Mesendoderm (in vitro differentiated cells): ENCODE measurements around the gene POLR2E.
"Not testable (repeated sequence)": the region's sequence is repeated elsewhere in the genome, so short reads cannot be mapped to it uniquely, and the experiment has no call there.

Experiments
- DNase-seq: peaks from one replicate; pipeline ENCODE4 v3.0.0; 2013
- H2AK5ac ChIP-seq: 2 replicates; pipeline ENCODE4 v1.6.1; 2013; ENCODE audit warnings: low read length, inconsistent platforms
- H2BK120ac ChIP-seq: 2 replicates; pipeline ENCODE4 v1.6.1; 2013; ENCODE audit warnings: low read depth, mild to moderate bottlenecking, low read length, moderate library complexity, mixed read lengths
- H2BK15ac ChIP-seq: replicated peaks from 2 replicates; pipeline ENCODE4 v1.6.1; 2013; ENCODE audit warnings: low read depth, mild to moderate bottlenecking, moderate library complexity
- H2BK5ac ChIP-seq: 2 replicates; pipeline ENCODE4 v1.6.1; 2013; ENCODE audit warnings: low read length, inconsistent platforms
- H3K18ac ChIP-seq: 2 replicates; pipeline ENCODE4 v1.6.1; 2013; ENCODE audit warnings: mild to moderate bottlenecking, low read length, mixed read lengths
- H3K23ac ChIP-seq: one replicate; pipeline ENCODE4 v1.6.1; 2013; ENCODE audit warnings: low read length
- H3K27ac ChIP-seq: 2 replicates; pipeline ENCODE4 v1.5.1; 2013; ENCODE audit warnings: low read depth, mild to moderate bottlenecking, inconsistent platforms, low read length, moderate library complexity
- H3K27me3 ChIP-seq: 2 replicates; pipeline ENCODE4 v1.6.1; 2013; ENCODE audit warnings: low read length, control low read depth, mild to moderate bottlenecking, inconsistent platforms; ENCODE audit not compliant: insufficient read depth, poor library complexity
- H3K36me3 ChIP-seq: 2 replicates; pipeline ENCODE4 v1.6.1; 2013; ENCODE audit warnings: low read length, inconsistent platforms; ENCODE audit not compliant: control insufficient read depth, insufficient read depth
- H3K4ac ChIP-seq: one replicate; pipeline ENCODE4 v1.6.1; 2013; ENCODE audit warnings: low read depth, mild to moderate bottlenecking, low read length, moderate library complexity
- H3K4me1 ChIP-seq: 2 replicates; pipeline ENCODE4 v1.6.1; 2013; ENCODE audit warnings: low read depth, low read length, inconsistent platforms; ENCODE audit not compliant: control insufficient read depth
- H3K4me2 ChIP-seq: 2 replicates; pipeline ENCODE4 v1.6.1; 2013; ENCODE audit warnings: low read length
- H3K4me3 ChIP-seq: 2 replicates; pipeline ENCODE4 v1.5.1; 2013; ENCODE audit warnings: mild to moderate bottlenecking, low read length
- H3K56ac ChIP-seq: one replicate; pipeline ENCODE4 v1.6.1; 2013; ENCODE audit warnings: low read length
- H3K79me1 ChIP-seq: 2 replicates; pipeline ENCODE4 v1.6.1; 2013; ENCODE audit warnings: low read length, inconsistent platforms
- H3K79me2 ChIP-seq: 2 replicates; pipeline ENCODE4 v1.6.1; 2013; ENCODE audit warnings: mild to moderate bottlenecking, low read length; ENCODE audit not compliant: control insufficient read depth, insufficient read depth
- H3K9ac ChIP-seq: 2 replicates; pipeline ENCODE4 v1.6.1; 2013; ENCODE audit warnings: low read length, inconsistent platforms
- H4K5ac ChIP-seq: one replicate; pipeline ENCODE4 v1.6.1; 2013; ENCODE audit warnings: low read length
- H4K8ac ChIP-seq: one replicate; pipeline ENCODE4 v1.6.1; 2013; ENCODE audit warnings: low read depth, mild to moderate bottlenecking, control low read depth, low read length, moderate library complexity
- WGBS: extraction: QIAGEN DNeasy Blood & Tissue Kit; methylation state at CpG from one replicate; pipeline ENCODE4 v1.1.7; 2013; ENCODE audit warnings: low lambda C conversion rate, missing lambda C conversion rate; ENCODE audit not compliant: insufficient coverage; ENCODE audit errors: extremely low coverage; 5-methylcytosine and 5-hydroxymethylcytosine counted together

Gene POLR2E

DNA sequence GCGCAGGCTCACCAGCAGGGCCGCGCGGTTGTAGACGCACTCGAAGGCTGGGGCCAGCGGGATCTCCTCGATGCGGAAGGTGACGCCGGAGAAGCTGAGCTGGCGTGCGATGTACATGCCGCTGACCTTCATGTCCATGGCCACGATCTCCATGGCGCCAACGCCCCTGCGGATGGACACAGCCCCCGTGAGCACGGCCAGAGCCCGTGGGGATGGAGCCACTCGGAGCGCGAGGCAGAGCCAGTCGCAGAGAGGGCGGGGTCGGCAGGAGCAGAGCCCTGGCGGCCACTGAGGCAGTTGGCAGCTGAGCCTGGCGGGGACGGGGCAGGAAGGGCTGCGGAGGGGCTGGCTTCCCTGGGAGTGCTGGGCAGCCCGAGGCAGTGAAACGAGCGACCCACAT, 23.8 kb upstream of the POLR2E start:
- Histone ChIP-seq H3K23ac (no peak overlapping the region), H3K79me2 (no peaks in the 10 kb centered on the region), H2BK120ac (no peak overlapping the region), H3K4me2 (no peak overlapping the region), H3K27ac (no peak overlapping the region), H2BK15ac (no peak overlapping the region), H2BK5ac (no peak overlapping the region), H3K36me3 (peaks cover 6% of the 10 kb centered on the region), H4K5ac (no peak overlapping the region), H3K27me3 (no peaks in the 10 kb centered on the region), H3K18ac (no peak overlapping the region), H4K8ac (no peak overlapping the region), H2AK5ac (no peak overlapping the region), H3K4me3 (no peak overlapping the region), H3K4me1 (no peaks in the 10 kb centered on the region), H3K9ac (no peak overlapping the region), H3K4ac (no peak overlapping the region), H3K56ac (no peak overlapping the region), H3K79me1 (no peaks in the 10 kb centered on the region)
- DNase-seq, result no peak
- no CpG with 5 or more reads among the region's 34 CpGs for WGBS

DNA sequence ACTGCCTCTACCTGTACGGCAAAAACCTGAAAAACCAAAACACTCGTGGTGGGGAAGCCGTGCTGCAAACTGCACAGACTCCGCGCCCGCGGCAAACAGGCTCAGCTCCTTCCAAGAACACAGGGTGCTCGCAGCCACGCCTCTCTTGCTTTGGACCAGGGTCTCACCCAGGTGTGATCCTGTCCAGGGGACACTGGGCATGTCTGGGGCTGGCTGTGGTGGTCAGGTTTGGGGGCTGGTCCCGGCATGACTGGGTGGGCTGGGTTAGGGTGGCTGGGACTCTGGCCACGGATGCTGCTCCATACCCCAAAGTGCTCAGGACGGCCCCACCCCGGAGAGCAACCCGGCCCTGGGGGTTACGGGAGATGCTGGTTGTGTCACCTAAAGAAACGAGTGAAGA, 22.5 kb upstream of the POLR2E start:
- Histone ChIP-seq H2BK120ac (no peak overlapping the region), H2BK15ac (no peak overlapping the region), H3K23ac (no peak overlapping the region), H4K8ac (no peak overlapping the region), H3K79me2 (no peaks in the 10 kb centered on the region), H4K5ac (no peak overlapping the region), H3K27ac (no peak overlapping the region), H3K79me1 (no peaks in the 10 kb centered on the region), H3K4me1 (no peaks in the 10 kb centered on the region), H3K27me3 (no peaks in the 10 kb centered on the region), H3K4ac (no peak overlapping the region), H3K36me3 (peaks cover 8% of the 10 kb centered on the region), H2BK5ac (no peak overlapping the region), H3K4me3 (no peak overlapping the region), H3K18ac (no peak overlapping the region), H2AK5ac (no peak overlapping the region), H3K56ac (no peak overlapping the region), H3K9ac (no peak overlapping the region), H3K4me2 (no peak overlapping the region)
- DNase-seq, result no peak
- WGBS, result no CpG with 5 or more reads among the region's 16 CpGs

DNA sequence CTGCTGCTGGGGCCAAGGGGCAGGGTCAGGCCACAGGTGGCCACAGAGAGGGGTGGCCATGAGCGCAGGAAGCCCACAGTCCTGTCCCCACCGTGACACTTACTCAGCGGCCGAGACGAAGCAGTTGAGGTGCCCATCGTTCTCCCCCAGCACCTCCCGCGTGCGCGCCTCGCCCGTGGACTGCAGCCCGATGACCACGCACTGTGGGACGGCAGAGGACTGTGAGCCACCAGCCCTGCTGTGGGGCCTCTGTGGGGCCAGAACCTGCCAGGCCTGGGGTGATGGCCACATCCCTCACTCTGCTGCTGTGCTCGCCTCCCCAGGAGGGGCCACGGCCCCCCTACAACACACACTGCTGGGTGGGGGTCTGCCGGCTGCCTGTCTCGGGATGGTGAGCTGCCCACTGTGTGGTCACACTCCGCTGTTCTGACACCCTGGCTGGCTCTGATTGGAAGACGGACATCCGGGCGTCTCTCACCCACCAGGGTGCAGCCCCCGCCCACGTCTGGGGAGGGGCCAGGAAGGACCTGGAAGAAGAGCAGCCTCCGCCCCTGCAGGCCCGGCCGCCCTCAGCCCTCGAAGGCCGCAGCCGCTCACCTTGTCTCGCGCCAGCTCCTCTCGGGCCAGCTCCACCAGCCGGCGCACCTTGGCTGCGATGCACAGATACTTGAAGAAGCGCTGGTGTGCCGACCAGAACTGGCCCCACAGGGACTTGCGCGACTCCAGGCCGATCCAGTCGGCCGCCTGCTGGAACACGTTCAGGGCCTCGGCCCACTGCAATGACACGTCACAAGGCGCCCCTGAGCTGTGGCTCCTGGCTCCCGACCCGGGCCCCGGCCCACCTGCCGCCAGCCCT, 21.8 kb upstream of the POLR2E start:
- Histone ChIP-seq H3K4ac (no peak overlapping the region), H3K4me3 (no peak overlapping the region), H2AK5ac (no peak overlapping the region), H3K79me1 (no peaks in the 10 kb centered on the region), H3K9ac (no peak overlapping the region), H2BK5ac (no peak overlapping the region), H2BK15ac (no peak overlapping the region), H3K23ac (no peak overlapping the region), H3K18ac (no peak overlapping the region), H3K36me3 (peaks cover 8% of the 10 kb centered on the region), H3K4me1 (no peaks in the 10 kb centered on the region), H2BK120ac (no peak overlapping the region), H3K79me2 (no peaks in the 10 kb centered on the region), H4K8ac (no peak overlapping the region), H3K4me2 (no peak overlapping the region), H3K27ac (no peak overlapping the region), H3K56ac (no peak overlapping the region), H3K27me3 (no peaks in the 10 kb centered on the region), H4K5ac (no peak overlapping the region)
- no peak for DNase-seq
- whole genome bisulfite sequencing, result no CpG with 5 or more reads among the region's 52 CpGs

DNA sequence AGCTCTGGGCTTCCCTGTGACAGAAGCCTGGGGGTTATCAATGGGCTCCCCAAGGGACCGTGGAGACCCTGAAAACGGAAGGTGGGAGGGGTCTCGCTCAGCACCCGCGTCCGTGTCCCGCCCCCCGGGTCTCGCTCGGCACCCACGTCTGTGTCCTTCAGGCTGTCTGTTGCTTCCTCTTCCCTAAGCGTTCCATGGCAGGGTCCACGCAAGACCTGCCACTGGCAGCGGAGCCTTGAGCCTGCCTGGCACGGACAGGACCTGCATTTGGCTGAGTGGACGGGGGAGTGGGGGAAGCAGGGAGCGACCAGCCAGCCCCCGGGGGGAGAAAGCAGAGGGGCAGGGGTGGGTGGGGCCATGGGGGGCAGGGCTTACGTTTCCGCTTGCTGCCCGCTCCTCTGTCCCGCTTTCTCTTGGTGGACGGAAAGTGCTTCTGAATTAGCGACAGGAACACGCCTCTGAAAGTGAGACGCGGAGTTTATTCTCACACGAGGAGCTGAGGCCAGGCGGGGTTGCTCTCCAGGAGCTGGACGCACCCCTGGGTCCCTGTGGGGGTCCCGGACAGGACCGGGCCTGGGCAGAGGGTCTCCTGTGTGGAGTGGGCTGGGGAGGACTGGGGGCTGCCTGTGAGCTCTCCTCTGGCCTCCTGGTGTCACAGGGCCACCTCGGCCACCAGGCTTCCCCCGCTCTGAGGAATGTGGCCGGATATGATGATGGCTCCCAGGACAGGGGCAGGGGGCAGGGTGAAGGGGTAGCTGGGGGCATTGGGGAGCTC, 20.7 kb upstream of the POLR2E start:
- no peak overlapping the region for H3K4ac ChIP-seq
- no peak overlapping the region for H2BK15ac ChIP-seq
- H2BK5ac ChIP-seq, result no peak overlapping the region
- H3K9ac ChIP-seq, result no peak overlapping the region
- H3K18ac ChIP-seq, result no peak overlapping the region
- no peak overlapping the region for H3K23ac ChIP-seq
- no peak overlapping the region for H2AK5ac ChIP-seq
- H4K8ac ChIP-seq, result no peak overlapping the region
- no peak overlapping the region for H2BK120ac ChIP-seq
- H3K79me2 ChIP-seq, result no peaks in the 10 kb centered on the region
- DNase-seq, result no peak
- H3K4me3 ChIP-seq, result no peak overlapping the region
- H3K79me1 ChIP-seq, result no peaks in the 10 kb centered on the region
- no peak overlapping the region for H3K27ac ChIP-seq
- WGBS, result no CpG with 5 or more reads among the region's 35 CpGs
- H3K56ac ChIP-seq, result no peak overlapping the region
- H3K36me3 ChIP-seq, result peaks cover 4% of the 10 kb centered on the region
- no peaks in the 10 kb centered on the region for H3K27me3 ChIP-seq
- H3K4me1 ChIP-seq, result no peaks in the 10 kb centered on the region
- H4K5ac ChIP-seq, result no peak overlapping the region
- H3K4me2 ChIP-seq, result no peak overlapping the region

DNA sequence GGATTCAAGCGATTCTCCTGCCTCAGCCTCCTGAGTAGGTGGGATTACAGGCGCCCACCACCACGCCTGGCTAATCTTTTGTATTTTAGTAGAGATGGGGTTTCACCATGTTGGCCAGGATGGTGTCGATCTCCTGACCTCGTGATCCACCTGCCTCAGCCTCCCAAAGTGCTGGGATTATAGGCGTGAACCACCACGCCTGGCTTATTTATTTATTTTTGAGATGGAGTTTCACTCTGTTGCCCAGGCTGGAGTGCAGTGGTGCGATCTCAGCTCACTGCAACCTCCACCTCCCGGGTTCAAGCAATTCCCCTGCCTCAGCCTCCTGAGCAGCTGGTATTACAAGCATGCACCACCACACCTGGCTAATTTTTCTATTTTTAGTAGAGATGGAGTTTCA, 19.6 kb upstream of the POLR2E start:
- H2BK15ac ChIP-seq, H3K27me3 ChIP-seq, H3K36me3 ChIP-seq, H4K8ac ChIP-seq, H2BK120ac ChIP-seq, H3K79me2 ChIP-seq, H3K4ac ChIP-seq, H3K23ac ChIP-seq, H3K4me3 ChIP-seq, H3K4me2 ChIP-seq, DNase-seq, H2BK5ac ChIP-seq, H3K79me1 ChIP-seq, H3K4me1 ChIP-seq, H3K9ac ChIP-seq, H3K27ac ChIP-seq, H2AK5ac ChIP-seq, H4K5ac ChIP-seq, H3K18ac ChIP-seq, H3K56ac ChIP-seq: not testable (repeated sequence)
- no CpG with 5 or more reads among the region's 9 CpGs for WGBS
